ENCODE data around the gene HDAC1.
A peak's percentile ranks its signal among the peaks of the same experiment; 100 is the strongest.

- peak; percentile 17 to 76 (median 52) for TF ChIP-seq CTCF (IDR thresholded peaks at IDR 0.05)
- peak in 1 of 2 donors; percentile 46 for TF ChIP-seq EP300 (IDR thresholded peaks at IDR 0.05)
Observed at GRCh38 chr1:32361674-32362473, 70.0 kb downstream of the HDAC1 start.
